HG03354 (cell line): Measurements from ENCODE around the gene RAP1A.
"Not testable (repeated sequence)": the region's sequence is repeated elsewhere in the genome, so short reads cannot be mapped to it uniquely, and the experiment has no call there.

Experiments used
- ATAC-seq: cut with Tn5 transposase; IDR thresholded peaks from one replicate; pipeline ENCODE4 v1.9.1; 2021; ENCODE audit warnings: mild to moderate bottlenecking; ENCODE audit not compliant: unreplicated experiment, poor library complexity, severe bottlenecking

The RAP1A gene

DNA sequence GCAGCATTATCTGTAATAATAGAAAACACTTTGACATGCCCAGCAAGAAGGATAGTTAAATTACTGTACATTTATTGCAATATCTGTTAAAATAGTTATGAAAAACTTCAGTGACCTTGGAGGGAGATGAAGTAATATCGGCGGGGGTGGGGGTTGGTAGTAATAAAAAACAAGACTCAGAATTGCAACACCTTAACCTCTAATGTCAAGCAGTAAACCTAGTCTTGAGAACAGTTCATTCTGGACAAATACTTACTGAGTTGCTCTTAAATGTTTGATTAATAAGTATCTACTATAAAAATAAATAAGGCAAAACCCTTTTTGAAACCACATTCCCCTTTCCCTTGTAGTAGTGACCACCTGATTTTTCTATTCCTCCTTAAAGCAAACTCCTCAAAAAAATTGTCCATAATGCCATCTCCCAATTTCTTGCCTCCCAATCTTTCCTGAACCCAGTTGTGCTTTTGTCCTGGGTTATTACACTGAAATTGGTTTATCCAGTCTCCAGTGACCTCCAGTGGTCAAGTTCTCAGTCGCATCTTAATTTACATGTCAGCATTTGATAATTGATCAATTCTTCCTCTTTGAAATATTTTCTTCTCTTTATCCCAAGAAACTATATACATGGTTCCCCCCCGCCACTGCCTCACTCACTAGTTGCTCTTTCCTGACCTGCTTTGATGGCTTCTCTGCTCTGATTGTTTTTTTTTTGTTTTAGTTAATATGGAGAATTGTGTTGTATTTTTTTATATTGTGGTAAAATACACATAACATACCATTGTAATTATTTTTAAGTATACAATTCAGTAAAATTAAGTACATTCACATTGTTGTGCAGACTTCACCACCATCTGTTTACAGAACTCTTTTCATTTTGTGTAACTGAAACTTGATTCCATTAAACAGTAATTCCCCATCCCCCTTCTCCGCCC lies 36.8 kb downstream of the RAP1A start:
- no peak for ATAC-seq

DNA sequence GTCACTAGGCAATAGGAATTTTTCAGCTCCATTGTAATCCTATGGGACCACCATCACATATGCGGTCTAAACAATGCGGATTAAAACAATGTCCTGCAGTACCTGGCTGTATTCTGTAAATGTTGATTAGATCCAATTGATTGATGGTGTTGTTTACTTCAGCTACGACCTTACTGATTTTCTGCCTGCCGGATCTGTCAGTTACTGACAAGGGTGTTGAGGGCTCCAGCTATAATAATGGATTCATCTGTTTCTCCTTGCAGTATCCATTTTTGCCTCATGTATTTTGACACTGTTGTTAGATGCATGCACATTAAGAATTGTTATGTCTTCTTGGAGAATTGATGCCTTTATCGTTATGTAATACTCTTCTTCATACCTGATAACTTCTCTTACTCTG lies 39.0 kb downstream of the RAP1A start:
- no peak for ATAC-seq

DNA sequence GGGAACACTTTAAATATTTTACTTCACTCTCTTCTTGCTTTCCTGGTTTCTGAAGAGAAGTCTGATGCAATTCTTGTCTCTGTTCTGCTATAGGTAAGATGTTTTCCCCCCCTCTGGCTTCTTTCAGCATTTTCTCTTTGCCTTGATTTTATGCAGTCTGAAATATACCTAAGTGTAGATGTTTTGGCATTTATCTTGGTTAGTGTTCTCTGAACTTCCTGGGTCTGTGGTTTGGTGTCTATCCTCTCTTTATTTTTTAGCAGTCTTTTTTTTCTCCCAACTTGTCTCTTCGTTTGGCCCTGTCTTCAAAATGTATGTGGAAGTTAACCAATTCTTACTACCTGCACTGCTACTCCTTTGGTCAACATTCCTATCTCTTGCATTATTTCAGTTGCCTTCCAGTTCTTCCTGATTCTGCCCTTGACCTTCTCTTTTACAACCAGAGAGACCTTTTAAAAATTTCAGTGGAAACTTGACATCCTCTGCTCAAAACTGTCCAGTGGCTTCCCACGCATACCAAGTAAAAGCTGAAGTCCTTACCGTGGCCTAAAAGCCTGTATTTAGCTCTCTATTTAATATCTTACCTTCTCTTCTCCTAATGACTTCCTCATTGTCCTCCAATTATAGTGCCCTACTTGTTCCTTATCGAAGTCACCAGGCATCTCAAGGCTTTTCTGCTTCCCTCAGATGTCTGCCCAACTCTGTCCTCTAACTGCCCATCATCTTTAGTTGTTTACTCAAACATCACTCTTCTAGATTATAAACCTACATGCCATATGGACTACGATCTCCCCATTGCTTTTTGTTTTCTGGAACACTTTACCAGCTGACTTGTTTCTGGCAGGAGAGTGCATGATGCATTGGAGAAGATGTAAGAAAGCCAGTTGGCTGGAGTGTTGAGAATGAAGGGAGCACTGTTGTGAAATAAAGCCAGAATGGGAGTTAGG lies 40.9 kb downstream of the RAP1A start:
- ATAC-seq, result no peak

DNA sequence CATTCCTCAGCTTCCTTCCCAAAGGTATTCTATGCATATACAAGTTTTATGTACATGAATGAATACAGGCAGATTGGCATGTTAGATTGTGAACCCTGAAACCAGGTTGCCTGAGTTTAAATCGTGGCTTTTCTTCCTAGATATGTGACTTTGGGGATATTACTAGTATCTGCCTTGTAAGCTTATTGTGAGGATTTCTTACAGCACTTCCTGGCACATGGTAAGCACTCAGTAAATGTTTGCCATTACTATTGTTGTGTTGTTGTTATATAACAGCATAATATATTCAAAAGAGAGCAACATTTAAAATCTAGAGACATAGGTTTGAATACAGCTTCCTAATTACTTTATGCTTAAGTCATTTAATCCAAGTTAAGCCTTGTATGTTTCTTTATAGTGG lies 45.1 kb downstream of the RAP1A start:
- ATAC-seq, result no peak

DNA sequence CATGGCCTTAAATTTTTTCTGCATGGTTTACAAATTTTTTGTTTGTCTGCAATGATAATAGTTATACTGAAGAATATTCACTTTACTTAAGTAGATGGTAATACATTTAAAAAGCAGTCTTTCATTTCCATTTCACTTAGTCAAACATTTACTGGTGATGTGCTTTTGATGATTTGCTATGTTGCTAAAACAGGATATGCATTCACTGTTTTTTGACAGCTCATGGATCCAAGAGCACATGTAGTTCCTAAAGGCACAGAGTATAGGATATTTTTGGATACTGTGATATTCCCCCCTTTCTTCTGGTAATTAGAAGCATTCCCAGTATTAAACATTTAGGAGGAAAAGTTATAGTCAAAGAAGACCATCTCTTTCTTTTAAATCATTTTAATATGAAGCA lies 45.9 kb downstream of the RAP1A start:
- ATAC-seq, result no peak

DNA sequence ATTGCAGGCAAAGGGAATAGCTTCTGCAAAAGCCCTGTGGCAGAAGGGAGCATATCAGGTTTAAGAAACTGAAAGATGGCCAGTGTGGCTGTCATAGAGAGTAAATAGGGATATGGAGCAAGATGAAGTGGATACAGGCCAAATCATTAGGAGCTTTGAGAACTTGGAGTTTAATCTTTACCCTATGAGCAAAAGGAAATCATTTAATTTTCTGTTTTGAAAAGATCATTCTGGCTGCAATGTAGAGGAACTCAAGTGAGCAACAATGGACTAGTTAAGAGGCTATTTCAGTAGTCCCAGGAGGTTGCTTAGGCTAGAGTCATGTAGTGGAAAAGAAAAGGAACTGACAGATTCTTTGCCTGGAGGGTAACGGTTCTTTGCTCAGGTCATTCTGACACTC lies 47.2 kb downstream of the RAP1A start:
- ATAC-seq, result no peak

DNA sequence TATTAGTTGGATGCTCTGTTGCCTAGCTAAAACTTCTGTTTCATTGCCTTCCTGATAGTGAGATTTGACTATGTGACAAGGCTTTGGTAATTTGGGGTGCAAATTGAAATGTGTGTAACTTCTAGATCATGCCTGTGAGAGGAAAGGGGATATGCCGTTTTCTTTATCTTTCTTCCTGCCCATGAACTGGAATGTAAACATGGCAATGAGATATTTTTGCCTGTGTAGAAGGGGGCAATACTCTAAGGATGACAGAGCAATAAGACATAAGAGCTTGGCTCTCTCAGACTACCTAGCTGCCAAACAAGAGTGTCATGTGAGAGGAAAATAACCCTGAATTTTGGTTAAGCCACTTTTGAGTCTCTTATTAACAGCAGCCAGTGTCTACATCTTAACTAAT lies 49.7 kb downstream of the RAP1A start:
- ATAC-seq, result no peak

DNA sequence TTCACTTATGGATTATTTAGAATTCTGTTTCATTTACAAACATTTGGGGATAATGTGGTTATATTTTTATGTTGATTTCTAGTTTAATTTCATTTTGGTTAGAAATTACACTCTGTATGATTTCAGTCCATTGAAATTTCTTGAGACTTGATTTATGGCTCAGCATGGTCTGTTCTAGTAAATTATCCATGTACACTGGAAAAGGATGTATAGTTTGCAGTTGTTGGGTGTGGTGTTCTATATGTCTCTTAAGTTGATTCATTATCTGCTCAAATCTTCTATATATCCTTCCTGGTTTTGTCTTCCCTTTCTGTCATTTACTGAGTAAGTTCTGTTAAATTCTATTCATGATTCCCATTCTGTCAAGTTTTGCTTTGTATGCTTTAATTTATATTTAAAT lies 52.3 kb downstream of the RAP1A start:
- ATAC-seq, result no peak

DNA sequence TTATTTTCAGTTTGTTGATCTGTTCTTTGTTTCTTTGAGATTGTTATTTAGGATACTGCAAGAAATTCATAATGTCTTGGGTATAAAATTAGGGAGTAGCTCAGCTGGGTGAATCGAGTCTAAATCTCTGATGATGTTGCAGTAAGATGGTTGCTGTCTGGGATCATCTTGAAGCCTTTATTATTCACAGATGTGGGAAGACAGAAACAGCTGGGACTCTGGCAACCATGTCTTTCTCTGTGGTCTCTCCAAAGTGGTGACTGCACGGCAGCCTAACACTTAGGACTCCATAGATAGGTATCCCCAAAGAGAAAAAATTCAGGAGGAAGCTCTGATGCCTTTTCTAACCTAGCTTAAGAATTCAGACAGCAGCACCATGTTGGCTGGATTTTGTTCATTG lies 52.7 kb downstream of the RAP1A start:
- no peak for ATAC-seq

DNA sequence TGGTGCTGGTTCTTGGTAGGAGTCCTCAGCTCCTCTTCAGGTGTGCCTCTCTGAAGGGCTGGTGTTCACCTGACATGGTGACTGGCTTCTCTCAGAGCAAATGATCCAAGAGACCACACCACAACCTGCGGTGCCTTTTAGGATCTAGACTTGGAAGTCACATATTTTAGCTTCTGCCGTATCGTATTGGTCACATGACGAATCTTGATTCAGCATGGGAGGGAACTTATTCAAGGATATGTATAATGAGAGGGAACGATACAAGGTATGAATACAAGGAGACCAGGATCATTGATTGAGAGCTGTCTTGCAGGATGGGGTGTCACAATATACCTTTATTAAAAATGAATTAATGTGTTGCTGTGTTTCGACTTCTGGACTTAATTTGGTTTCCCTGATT lies 58.0 kb downstream of the RAP1A start:
- ATAC-seq, result no peak

DNA sequence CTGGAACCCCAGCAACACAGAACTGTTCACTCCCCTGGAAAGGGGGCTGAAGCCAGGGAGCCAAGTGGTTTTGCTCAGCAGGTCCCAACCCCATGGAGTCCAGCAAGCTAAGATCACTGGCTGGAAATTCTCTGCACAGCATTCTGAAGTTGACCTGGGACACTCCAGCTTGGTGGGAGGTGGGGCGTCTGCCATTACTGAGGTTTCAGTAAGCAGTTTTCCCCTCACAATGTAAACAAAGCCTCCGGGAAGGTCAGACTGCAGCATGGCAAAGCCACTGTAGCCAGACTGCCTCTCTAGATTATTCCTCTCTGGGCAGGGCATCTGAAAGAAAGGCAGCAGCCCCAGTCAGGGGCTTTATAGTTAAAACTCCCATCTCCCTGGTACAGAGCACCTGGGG lies 60.0 kb downstream of the RAP1A start:
- ATAC-seq, result no peak

DNA sequence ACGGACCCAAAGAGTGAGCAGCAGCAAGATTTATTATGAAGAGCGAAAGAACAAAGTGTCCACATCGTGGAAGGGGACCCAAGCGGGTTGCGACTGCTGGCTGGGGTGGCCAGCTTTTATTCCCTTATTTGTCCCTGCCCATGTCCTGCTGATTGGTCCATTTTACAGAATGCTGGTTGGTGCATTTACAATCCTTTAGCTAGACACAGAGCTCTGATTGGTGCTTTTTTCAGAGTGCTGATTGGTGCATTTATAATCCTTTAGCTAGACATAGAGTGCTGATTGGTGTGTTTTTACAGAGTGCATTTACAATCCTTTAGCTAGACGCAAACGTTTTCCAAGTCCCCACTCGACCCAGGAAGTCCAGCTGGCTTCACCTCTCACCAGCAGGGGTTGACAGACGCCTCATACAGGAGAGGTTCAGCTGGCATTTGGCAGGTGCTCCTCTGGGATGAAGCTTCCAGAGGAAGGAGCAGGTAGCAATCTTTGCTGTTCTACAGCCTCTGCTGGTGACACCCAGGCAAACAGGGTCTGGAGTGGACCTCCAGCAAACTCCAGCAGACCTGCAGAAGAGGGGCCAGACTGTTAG lies 60.7 kb downstream of the RAP1A start:
- ATAC-seq, result not testable (repeated sequence)

DNA sequence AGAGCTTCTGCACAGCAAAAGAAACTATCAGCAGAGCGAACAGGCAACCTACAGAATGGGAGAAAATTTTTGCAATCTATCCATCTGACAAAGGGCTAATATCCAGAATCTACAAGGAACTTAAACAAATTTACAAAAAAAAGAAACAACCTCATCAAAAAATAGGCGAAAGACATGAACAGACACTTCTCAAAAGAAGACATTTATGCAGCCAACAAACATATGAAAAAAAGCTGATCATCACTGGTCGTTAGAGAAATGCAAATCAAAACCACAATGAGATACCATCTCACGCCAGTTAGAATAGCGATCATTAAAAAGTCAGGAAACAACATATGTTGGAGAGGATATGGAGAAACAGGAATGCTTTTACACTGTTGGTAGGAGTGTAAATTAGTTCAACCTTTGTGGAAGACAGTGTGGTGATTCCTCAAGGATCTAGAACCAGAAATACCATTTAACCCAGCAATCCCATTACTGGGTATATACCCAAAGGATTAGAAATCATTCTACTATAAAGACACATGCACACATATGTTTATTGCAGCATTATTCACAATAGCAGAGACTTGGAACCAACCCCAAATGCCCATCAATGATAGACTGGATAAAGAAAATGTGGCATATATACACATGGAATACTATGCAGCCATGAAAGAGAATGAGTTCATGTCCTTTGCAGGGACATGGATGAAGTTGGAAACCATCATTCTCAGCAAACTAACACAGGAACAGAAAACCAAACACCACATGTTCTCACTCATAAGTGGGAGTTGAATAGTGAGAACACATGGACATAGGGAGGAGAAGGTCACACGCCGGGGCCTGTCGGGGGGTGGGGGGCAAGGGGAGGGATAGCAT lies 65.9 kb downstream of the RAP1A start:
- not testable (repeated sequence) for ATAC-seq

DNA sequence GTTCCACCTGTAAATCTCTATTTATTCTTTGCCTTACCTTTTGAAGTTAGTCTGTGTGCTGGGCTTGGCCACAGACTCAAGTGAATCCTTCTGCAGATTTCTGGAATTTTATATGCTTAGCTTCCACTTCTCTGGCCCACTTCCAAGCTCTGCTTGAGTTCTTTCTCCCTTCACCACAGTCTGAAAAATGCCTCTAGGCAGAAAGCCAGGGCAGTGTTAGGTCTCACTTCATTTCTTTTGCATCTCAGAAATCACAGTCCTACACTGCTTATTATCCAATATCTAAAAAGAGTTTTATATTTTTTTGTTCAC lies 70.7 kb downstream of the RAP1A start:
- ATAC-seq, result no peak

DNA sequence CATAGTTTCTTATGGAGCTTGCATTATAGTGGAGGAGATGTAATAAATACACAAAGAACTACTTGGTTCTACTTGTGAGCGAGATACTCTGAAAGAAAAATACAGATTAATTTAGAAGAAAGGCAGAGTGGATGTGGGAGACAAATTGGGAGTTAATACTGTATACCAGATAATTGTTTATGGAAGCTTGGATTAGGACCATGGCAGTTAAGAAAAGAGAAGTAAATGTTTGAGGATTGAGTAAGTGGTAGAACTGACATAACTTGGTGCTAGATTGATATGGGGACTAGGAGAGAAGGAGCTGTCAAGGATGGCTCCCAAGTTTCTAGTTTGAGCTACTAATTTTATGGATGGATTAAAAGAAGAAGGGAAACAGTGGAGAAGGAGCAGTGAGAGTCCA lies 72.3 kb downstream of the RAP1A start:
- ATAC-seq, result no peak

DNA sequence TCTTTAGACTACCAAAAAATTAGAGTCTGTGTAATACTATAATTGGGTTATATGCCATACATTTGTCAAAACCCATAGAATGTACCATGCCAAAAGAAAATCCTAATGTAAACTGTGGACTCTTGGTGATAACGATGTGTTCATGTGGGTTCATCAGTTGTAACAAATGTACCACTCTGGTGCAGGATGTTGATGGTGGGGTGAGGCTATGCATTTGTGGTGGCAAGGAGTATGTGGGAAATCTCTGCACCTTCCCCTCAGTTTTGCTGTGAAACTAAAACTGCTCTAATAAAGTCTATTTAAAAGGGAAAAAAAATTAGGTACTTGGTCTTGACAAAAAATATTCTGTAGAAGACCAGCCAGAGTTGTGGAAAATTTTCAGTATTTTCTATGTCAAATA lies 76.2 kb downstream of the RAP1A start:
- no peak for ATAC-seq

DNA sequence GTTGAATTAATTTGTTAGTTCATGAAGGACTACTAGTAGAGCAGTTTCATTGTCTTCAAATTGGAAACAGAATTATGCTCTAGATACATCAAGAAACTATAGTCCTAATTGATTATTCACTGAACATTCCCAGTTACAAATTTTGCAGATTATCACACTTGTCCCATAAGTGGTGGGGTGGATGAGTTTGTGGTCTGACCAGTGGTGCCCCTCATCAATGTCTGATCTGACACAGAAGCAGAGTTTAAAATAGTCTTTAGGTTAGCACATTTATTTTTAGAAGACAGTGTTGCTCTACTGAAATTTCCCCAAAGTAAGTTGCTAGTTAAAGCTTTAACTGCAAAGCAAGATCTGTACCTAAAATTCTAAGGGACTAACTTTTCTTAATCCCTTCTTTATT lies 76.7 kb downstream of the RAP1A start:
- ATAC-seq, result no peak

DNA sequence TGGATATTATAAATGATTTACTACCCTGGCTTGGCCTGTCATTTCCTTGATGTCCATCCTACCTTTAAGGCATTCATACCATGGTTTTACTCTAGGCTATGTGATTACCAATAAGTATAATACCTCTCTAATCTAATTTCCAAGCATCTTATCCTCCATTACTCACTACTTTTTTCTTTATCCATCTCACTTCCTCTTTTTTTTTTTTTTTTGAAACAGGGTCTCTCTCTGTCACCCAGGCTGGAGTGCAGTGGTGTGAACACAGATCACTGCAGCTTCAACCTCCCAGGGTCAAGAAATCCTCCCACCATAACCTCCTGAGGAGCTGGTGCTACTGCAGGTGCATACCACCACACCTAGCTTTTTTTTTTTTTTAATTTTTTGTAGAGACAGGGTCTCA lies 79.7 kb downstream of the RAP1A start:
- ATAC-seq, result no peak

DNA sequence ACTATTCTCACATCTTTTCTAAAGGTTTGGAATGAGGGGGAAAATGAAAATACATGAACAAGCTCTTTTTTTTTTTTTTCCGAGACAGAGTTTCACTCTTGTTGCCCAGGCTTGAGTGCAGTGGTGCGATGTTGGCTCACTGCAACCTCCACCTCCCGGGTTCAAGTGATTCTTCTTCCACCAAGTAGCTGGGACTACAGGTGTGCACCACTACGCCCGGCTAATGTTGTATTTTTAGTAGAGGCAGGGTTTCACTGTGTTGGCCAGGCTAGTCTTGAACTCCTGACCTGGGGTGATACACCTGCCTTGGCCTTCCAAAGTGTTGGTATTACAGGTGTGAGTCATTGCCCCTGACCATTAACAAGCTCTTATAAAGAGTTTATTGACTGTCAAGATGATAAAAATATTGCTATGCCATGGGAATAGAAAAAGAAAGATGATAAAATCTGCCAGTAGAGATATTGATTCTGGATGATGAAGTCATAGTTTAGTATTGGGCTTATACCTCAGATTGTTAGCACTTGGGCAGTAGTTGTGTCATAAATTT lies 83.0 kb downstream of the RAP1A start:
- no peak for ATAC-seq
